Measurements from ENCODE around the gene HINT3.

- TF ChIP-seq CTCF (conservative IDR thresholded peaks at IDR 0.05) (no peak), EZH2 (IDR thresholded peaks at IDR 0.05; ENCODE audit: low read depth) (no peak)
These were observed 60.0 kb downstream of the HINT3 start for GRCh38 chr6:126016591-126016990.

Data from PC-9 (cell line).